Mesenchymal stem cell (in vitro differentiated cells and primary cell): ENCODE measurements around the gene DCAF4.

Source experiments
- DNase-seq: peaks from one replicate; pipeline ENCODE4 v3.0.0-alpha.2; 2013
- H2AFZ ChIP-seq: one replicate; pipeline ENCODE4 v1.6.1; 2013; ENCODE audit warnings: low read depth, mild to moderate bottlenecking, control low read depth, inconsistent platforms, low read length, moderate library complexity
- H2AK5ac ChIP-seq: 2 replicates; pipeline ENCODE4 v1.6.1; 2013; ENCODE audit warnings: low read length, moderate library complexity, mild to moderate bottlenecking, inconsistent platforms; ENCODE audit not compliant: severe bottlenecking
- H2BK120ac ChIP-seq: one replicate; pipeline ENCODE4 v1.6.1; 2013; ENCODE audit warnings: low read depth, mild to moderate bottlenecking, inconsistent platforms, low read length, moderate library complexity
- H2BK12ac ChIP-seq, 2 experiments: one replicate each; pipeline ENCODE4 v1.6.1; 2013; ENCODE audit warnings: inconsistent platforms in 2 of 2, low read length in 2 of 2, mild to moderate bottlenecking in 2 of 2, moderate library complexity in 2 of 2, control low read depth in 1 of 2
- H2BK15ac ChIP-seq: one replicate; pipeline ENCODE4 v1.6.1; 2013; ENCODE audit warnings: mild to moderate bottlenecking, low read depth, inconsistent platforms; ENCODE audit not compliant: poor library complexity, severe bottlenecking
- H2BK5ac ChIP-seq: 2 replicates; pipeline ENCODE4 v1.6.1; 2013; ENCODE audit warnings: low read depth, mild to moderate bottlenecking, low read length, control low read depth, inconsistent platforms; ENCODE audit not compliant: poor library complexity, severe bottlenecking
- H3K14ac ChIP-seq, 2 experiments: one replicate each; pipeline ENCODE4 v1.6.1; 2013; ENCODE audit warnings: inconsistent platforms in 2 of 2, low read length in 2 of 2, control low read depth in 1 of 2, mild to moderate bottlenecking in 1 of 2, moderate library complexity in 1 of 2
- H3K18ac ChIP-seq, 2 experiments: one replicate each; pipeline ENCODE4 v1.6.1; 2013; ENCODE audit warnings: inconsistent platforms in 2 of 2, low read length in 2 of 2, control low read depth in 1 of 2, low read depth in 1 of 2, mild to moderate bottlenecking in 1 of 2
- H3K23ac ChIP-seq, 2 experiments: one replicate each; pipeline ENCODE4 v1.6.1; 2013; ENCODE audit warnings: inconsistent platforms in 2 of 2, low read length in 2 of 2, mild to moderate bottlenecking in 2 of 2, moderate library complexity in 2 of 2, control low read depth in 1 of 2
- H3K27ac ChIP-seq: 2 replicates; pipeline ENCODE4 v1.5.1; 2013; ENCODE audit warnings: mild to moderate bottlenecking, moderate library complexity, low read length, control low read depth, inconsistent platforms; ENCODE audit not compliant: poor library complexity, severe bottlenecking
- H3K27me3 ChIP-seq, 2 experiments: 2 replicates each; pipeline versions ENCODE4 v1.6.1 to v1.7.0; 2013; ENCODE audit warnings: low read length in 2 of 2, mild to moderate bottlenecking in 2 of 2, moderate library complexity in 2 of 2, control low read depth in 1 of 2, inconsistent platforms in 1 of 2; ENCODE audit not compliant: control insufficient read depth in 1 of 2, insufficient read depth in 1 of 2
- H3K36me3 ChIP-seq, 2 experiments: 2 replicates each; pipeline versions ENCODE4 v1.6.1 to v1.7.0; 2013; ENCODE audit warnings: low read length in 2 of 2, control low read depth in 1 of 2, inconsistent platforms in 1 of 2, low read depth in 1 of 2, mild to moderate bottlenecking in 1 of 2; ENCODE audit not compliant: insufficient read depth in 2 of 2, control insufficient read depth in 1 of 2
- H3K4ac ChIP-seq, 2 experiments: one replicate each; pipeline ENCODE4 v1.6.1; 2013; ENCODE audit warnings: inconsistent platforms in 2 of 2, low read length in 2 of 2, mild to moderate bottlenecking in 2 of 2, moderate library complexity in 2 of 2, control low read depth in 1 of 2, low read depth in 1 of 2
- H3K4me1 ChIP-seq: 2 replicates; pipeline ENCODE4 v1.6.1; 2013; ENCODE audit warnings: low read depth, low read length, control low read depth; ENCODE audit not compliant: control insufficient read depth, insufficient read depth
- H3K4me2 ChIP-seq: 2 replicates; pipeline ENCODE4 v1.6.1; 2013; ENCODE audit warnings: low read length, mild to moderate bottlenecking, inconsistent platforms; ENCODE audit not compliant: poor library complexity, severe bottlenecking
- H3K4me3 ChIP-seq, 2 experiments: 2 replicates each; pipeline versions ENCODE4 v1.5.1 to v1.7.0; 2013; ENCODE audit warnings: low read length in 2 of 2, mild to moderate bottlenecking in 2 of 2, control low read depth in 1 of 2, low read depth in 1 of 2; ENCODE audit not compliant: insufficient read depth in 1 of 2
- H3K79me1 ChIP-seq: replicated peaks from 2 replicates; pipeline ENCODE4 v1.6.1; 2013; ENCODE audit warnings: mild to moderate bottlenecking, control low read depth, low read length, inconsistent platforms; ENCODE audit not compliant: poor library complexity, severe bottlenecking
- H3K9ac ChIP-seq: 2 replicates; pipeline ENCODE4 v1.7.0; 2013; ENCODE audit warnings: mild to moderate bottlenecking, low read length, moderate library complexity
- H3K9me3 ChIP-seq: 2 replicates; pipeline ENCODE4 v1.7.0; 2013; ENCODE audit warnings: mild to moderate bottlenecking, low read length; ENCODE audit not compliant: control insufficient read depth
- H4K8ac ChIP-seq: one replicate; pipeline ENCODE4 v1.6.1; 2013; ENCODE audit warnings: inconsistent platforms, mild to moderate bottlenecking, low read length, moderate library complexity
- H4K91ac ChIP-seq: one replicate; pipeline ENCODE4 v1.6.1; 2013; ENCODE audit warnings: mild to moderate bottlenecking, low read length, inconsistent platforms
- WGBS: methylation state at CpG from one replicate; pipeline ENCODE4 v1.1.7; 2013; ENCODE audit warnings: mixed read lengths; 5-methylcytosine and 5-hydroxymethylcytosine counted together

Gene DCAF4

GRCh38 chr14:72970824-72971434 lies 44.7 kb downstream of the DCAF4 start:
- Histone ChIP-seq H2BK5ac (no peak overlapping the region), H3K27me3 (no peaks in the 10 kb centered on the region), H3K4ac (no peak overlapping the region), H2BK12ac (no peak overlapping the region), H4K8ac (no peak overlapping the region), H3K9me3 (no peaks in the 10 kb centered on the region), H3K4me3 (no peak overlapping the region), H4K91ac (no peak overlapping the region), H3K23ac (no peak overlapping the region), H2AFZ (no peak overlapping the region), H3K14ac (no peak overlapping the region), H2BK15ac (no peak overlapping the region), H3K4me2 (no peak overlapping the region), H3K4me1 (no peaks in the 10 kb centered on the region), H2AK5ac (no peak overlapping the region), H3K27ac (no peak overlapping the region), H3K79me1 (peaks cover 10% of the 10 kb centered on the region), H3K9ac (no peak overlapping the region), H3K18ac (no peak overlapping the region), H3K36me3 (peaks cover 72 to 82% of the 10 kb centered on the region in 2 experiments), H2BK120ac (no peak overlapping the region)
- no peak for DNase-seq
- WGBS: 89% methylated on average over 20 of the region's 20 CpGs

DNA sequence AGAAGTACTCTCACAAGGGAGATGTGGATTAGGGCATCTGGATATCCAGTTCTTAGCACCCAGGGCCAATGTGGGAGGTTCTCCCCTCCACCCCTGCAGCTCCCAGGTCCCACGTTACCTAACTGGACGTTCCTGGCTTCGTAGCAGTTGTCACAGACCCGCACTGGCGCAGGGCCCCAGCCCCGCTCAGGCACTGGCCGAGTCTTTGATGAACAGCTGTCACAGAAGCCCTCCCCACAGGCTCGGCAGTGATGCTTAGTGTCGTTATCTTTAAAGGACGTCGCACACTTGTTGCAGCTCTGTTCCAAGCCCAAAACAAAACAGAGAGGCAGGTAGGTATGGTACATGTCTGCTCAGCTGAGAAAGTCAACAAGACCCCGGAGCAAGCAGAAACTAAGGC lies 48.4 kb downstream of the DCAF4 start:
- Histone ChIP-seq H2BK12ac (no peak overlapping the region), H2BK5ac (no peak overlapping the region), H3K18ac (no peak overlapping the region), H3K4ac (no peak overlapping the region), H3K4me2 (no peak overlapping the region), H4K91ac (no peak overlapping the region), H3K4me3 (no peak overlapping the region), H3K9me3 (no peaks in the 10 kb centered on the region), H2BK15ac (no peak overlapping the region), H3K27me3 (no peaks in the 10 kb centered on the region), H3K9ac (no peak overlapping the region), H2AK5ac (no peak overlapping the region), H3K79me1 (peaks cover 17% of the 10 kb centered on the region), H4K8ac (no peak overlapping the region), H3K27ac (no peak overlapping the region), H2BK120ac (no peak overlapping the region), H3K36me3 (peaks cover 76 to 91% of the 10 kb centered on the region in 2 experiments), H3K4me1 (no peaks in the 10 kb centered on the region), H3K14ac (no peak overlapping the region), H2AFZ (no peak overlapping the region), H3K23ac (no peak overlapping the region)
- 94% methylated on average over 12 of the region's 12 CpGs for WGBS
- DNase-seq: no peak

GRCh38 chr14:72975770-72976169 lies 49.5 kb downstream of the DCAF4 start:
- no peak overlapping the region for H3K18ac ChIP-seq
- no peak overlapping the region for H4K91ac ChIP-seq
- H3K36me3 ChIP-seq: peaks cover 74 to 88% of the 10 kb centered on the region in 2 experiments
- no peak overlapping the region for H3K4me2 ChIP-seq
- H3K9me3 ChIP-seq: no peaks in the 10 kb centered on the region
- H2BK12ac ChIP-seq: no peak overlapping the region
- H3K79me1 ChIP-seq: peaks cover 23% of the 10 kb centered on the region
- no peak overlapping the region for H3K4me3 ChIP-seq
- H3K4ac ChIP-seq: no peak overlapping the region
- H2BK5ac ChIP-seq: no peak overlapping the region
- H3K27me3 ChIP-seq: no peaks in the 10 kb centered on the region
- H3K4me1 ChIP-seq: no peaks in the 10 kb centered on the region
- no peak for DNase-seq
- H3K9ac ChIP-seq: no peak overlapping the region
- H4K8ac ChIP-seq: no peak overlapping the region
- WGBS: 100% methylated on average over 2 of the region's 4 CpGs
- H2AFZ ChIP-seq: no peak overlapping the region
- H3K27ac ChIP-seq: no peak overlapping the region
- H2BK15ac ChIP-seq: no peak overlapping the region
- H2AK5ac ChIP-seq: no peak overlapping the region
- no peak overlapping the region for H3K23ac ChIP-seq
- no peak overlapping the region for H3K14ac ChIP-seq
- no peak overlapping the region for H2BK120ac ChIP-seq

- Histone ChIP-seq H2BK12ac (no peak overlapping the region), H4K8ac (no peak overlapping the region), H3K14ac (no peak overlapping the region), H3K79me1 (peaks cover 32% of the 10 kb centered on the region), H3K9ac (no peak overlapping the region), H2AK5ac (no peak overlapping the region), H3K36me3 (peaks cover 56 to 83% of the 10 kb centered on the region in 2 experiments), H3K4ac (no peak overlapping the region), H3K9me3 (no peaks in the 10 kb centered on the region), H3K23ac (no peak overlapping the region), H3K27ac (no peak overlapping the region), H2BK15ac (no peak overlapping the region), H3K4me1 (no peaks in the 10 kb centered on the region), H2BK120ac (no peak overlapping the region), H3K18ac (no peak overlapping the region), H3K4me2 (no peak overlapping the region), H3K27me3 (no peaks in the 10 kb centered on the region), H3K4me3 (no peak overlapping the region), H2AFZ (no peak overlapping the region), H2BK5ac (no peak overlapping the region), H4K91ac (no peak overlapping the region)
- no peak for DNase-seq
- 93% methylated on average over 9 of the region's 9 CpGs for WGBS
These were observed 52.6 kb downstream of the DCAF4 start for GRCh38 chr14:72978856-72979255.
